ENCODE results near the gene LONP1.
"Not testable (repeated sequence)": the region's sequence is repeated elsewhere in the genome, so short reads cannot be mapped to it uniquely, and the experiment has no call there.

LONP1 gene

DNA sequence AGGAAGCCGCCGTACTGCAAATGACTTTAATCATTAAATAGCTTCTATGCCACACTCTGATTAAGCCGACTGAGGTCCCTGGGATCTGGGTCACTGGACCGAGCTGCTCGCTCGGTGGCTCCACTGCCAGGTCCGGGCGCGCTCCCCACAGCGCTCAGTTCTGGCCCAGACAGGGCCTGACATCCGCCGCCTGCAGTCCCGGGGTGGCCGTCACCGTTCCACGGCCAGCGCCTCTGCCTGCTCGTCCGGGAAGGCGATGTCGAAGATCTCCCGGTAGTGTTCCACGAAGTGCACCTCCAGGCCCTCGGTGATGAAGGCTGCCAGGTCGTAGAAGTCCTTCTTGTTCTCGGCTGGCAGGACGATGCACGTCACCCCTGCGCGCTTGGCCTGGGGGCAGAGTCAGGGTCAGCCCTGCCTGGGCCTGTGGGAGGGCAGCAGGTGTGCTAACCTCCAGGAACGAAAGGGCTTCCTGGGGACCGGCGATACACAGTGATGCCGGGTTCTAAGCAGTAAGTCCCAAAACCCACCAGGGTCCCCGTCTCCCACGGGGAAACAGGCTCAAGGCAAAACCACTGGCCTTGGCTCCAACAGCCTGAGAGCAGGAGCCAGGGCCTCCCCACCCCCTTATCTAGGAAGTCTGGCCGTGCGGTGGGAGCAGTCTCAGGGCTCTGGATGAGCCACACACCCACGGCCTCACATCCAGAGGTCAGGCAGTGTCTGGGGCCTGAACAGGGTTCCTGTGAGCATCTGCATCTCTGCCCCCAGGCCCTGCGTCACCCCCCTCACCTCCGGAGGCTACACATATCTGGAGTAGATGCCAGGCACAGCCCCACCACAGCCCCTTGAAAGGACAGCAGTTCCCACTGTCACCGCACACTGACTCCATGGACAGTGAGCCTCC, 27.9 kb downstream of the LONP1 start:
- peak; percentile 42 for DNase-seq

DNA sequence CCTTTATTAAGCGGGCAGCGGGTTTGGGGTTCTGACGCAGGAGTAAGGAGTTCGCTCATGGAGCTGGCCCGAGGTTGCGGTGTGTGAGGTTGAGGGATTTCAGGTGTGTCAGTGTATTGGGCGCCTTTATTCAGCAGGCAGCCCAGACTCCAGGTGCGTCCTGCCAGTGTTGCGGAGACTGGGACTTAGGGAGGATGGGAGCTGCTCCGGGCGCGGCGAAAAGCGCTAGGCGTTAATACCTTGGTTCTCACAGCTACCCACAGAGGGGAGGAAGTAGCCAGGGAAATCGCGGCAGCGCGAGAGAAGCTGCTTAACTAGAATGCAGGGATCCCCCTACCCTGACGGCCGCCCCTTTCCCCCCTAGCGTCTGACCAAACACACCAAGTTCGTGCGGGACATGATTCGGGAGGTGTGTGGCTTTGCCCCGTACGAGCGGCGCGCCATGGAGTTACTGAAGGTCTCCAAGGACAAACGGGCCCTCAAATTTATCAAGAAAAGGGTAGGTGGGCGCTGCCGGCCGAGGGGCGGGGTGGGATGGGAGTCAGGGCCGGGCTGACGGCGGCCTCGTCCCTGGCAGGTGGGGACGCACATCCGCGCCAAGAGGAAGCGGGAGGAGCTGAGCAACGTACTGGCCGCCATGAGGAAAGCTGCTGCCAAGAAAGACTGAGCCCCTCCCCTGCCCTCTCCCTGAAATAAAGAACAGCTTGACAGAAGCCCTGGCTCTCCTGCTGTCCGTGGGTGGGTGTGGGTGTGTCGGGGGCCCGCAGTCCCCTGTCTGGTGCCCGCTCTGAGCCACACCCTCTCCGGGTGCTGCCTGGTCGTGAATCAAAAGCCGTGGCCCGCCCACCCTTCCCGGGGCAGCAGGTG, 28.8 kb downstream of the LONP1 start:
- peak; percentile 78 for DNase-seq

DNA sequence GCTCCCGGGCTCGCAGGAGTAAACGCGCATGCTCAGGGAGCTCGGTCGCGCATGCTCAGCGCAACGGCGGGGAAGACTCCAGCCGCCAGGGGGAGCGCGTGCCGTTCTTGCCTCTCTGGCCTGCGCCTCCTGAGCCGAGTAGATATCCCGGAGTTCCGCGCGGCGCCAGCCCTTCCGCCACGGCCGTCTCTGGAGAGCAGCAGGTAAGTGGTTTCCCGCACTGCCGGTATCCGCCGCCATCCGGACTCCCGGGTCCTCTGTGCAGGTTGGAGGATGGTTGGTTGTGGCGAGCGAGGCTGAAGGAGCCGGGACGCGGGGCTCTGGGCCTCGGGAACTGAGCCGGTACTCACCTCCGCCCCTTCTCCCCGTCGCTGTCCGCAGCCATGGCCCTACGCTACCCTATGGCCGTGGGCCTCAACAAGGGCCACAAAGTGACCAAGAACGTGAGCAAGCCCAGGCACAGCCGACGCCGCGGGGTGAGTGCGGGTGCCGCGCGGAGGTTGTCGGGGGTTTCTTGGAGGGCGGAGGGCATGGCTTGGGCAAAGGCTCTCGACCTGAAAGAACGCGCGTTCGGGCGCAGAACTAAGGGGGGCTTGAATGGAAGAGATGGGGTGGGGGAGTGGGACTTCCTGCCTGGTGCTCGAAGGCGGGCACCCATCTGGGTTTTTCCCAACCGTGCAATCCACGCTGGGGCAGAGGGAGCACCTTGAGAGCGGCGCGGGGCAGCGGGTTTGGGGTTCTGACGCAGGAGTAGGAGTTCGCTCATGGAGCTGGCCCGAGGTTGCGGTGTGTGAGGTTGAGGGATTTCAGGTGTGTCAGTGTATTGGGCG, 29.6 kb downstream of the LONP1 start, which contains the start of gene RPL36:
Gene RPL36 (plus strand): TSS at position 171 of the 830 bp plus-strand sequence. CDS start 213 bp downstream, at position 384.
- peak; percentile 98 for DNase-seq

DNA sequence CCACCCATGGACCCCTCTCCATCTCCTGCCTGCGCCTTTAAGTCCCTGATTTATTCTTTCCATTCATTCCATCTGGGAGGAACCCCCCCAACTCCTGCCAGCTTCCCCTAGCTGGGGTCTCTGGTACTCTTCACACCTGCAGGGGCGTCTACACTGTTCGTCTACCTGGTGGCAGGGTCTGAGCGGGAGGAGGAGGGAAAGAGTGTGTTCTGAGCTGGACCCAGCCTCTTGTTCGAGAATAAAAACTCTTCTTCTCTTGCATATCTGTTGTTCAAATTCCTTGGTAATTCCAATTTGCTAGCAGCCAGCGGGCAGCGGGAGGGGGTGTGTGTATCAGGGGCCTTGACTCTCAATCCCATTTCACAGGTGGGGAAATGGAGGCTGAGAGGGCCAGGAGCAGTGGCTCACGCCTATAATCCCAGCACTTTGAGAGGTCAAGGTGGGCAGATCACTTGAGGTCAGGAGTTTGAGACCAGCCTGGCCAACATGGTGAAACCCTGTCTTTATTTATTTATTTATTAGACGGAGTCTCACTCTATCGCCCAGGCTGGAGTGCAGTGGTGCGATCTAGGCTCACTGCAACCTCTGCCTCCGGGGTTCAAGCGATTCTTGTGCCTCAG, 31.6 kb downstream of the LONP1 start:
- DNase-seq = not testable (repeated sequence)

DNA sequence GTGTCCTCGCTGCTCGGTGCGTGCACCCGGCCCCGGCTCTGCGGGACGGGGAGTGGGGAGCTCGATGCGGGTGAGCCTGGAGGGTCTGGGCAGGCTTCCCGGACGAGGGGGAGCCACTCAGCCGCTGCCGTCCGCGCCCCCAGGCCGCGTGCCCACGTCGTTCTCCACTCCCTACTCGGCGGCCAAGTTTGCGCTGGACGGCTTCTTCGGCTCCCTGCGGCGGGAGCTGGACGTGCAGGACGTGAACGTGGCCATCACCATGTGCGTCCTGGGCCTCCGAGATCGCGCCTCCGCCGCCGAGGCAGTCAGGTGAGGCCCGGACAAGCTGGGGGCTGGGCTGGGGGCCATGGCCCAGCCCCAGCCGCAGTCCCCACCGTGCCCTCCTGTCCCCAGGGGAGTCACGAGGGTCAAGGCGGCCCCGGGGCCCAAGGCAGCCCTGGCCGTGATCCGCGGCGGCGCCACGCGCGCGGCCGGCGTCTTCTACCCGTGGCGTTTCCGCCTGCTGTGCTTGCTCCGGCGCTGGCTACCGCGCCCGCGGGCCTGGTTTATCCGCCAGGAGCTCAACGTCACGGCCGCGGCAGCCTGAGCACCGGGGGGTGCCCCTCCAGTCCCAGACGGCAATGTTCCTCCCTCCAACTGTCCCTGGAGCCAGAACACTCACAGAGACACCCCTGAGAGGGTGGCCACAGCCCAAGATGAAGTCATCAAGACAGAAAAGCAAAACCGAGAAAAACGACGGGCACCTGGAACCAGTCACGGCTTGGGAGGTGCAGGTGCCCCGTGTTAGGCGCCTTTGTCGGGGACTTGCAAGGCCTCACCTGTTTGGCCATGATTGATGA, 32.4 kb downstream of the LONP1 start:
- no peak for DNase-seq

DNA sequence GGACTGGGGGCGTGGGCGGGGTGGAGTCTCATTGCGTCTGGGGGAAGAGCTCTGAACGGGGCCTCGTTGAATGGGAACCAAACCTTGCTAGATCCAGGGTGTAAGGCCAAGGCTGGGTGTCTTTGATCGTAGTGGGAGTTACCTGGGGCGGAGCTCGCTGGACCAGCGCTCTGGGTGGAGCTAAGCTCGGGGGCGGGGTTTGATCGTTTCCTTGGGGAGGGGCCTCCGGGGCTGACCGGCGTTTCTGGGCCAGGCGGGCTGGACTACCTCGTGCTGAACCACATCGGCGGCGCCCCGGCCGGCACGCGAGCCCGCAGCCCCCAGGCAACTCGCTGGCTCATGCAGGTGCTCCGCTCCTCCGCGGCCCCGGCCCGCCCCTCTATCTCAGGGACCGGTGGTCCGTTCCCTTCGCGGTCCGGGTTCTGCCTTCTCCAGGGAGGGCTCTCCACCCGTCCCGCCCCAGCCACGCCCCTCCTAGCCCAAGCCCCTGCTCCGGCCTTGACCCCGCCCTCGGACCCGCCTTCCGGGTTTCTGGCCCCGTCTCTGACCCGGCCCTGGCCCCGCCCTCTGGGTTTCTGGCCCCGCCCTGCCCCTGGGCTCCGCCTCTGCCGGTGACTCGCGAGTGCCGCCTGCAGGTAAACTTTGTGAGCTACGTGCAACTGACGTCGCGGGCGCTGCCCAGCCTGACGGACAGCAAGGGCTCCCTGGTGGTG, 33.1 kb downstream of the LONP1 start:
- peak; percentile 98 for DNase-seq

DNA sequence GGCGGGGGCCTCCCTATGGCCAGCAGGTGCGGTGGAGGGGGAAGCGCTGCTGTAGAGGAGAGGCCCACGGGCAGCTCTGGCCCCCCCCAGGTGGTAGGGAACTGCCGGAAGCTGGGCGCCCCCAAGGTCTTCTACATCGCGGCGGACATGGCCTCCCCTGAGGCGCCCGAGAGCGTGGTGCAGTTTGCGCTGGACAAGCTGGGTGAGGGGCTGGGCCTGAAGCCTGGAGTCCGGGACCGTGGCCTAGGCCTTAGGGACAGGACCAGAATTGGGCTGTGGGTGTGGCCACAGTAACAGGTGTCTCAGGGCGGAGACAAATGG, 33.7 kb downstream of the LONP1 start:
- DNase-seq = no peak

DNA sequence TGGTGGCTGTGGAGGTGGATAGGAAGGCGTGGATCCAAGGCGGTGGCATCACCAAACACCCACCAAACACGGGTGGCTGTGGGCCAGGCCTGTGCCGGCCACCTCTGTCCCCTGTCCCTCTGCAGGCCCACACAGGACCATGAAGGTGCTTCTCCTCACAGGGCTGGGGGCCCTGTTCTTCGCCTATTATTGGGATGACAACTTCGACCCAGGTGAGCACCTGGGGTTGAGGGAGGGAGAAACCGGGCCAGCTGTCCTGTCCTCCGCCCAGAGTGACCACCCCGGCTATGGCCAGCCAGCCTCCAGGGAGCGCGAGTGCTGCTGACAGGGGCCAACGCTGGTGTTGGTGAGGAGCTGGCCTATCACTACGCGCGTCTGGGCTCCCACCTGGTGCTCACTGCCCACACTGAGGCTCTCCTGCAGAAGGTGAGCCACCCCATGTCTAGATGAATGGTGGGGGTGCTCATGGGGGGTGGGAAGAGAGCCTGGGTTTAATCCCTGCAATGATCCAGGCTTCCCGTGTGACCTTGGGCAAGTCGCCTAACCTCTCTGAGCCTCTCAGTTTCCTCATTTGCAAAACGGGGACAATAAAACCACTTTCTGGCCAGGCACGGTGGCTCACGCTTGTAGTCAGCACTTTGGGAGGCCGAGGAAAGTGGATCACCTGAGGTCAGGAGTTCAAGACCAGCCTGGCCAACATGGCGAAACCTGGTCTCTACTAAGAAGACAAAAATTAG, 35.1 kb downstream of the LONP1 start:
- DNase-seq = no peak

DNA sequence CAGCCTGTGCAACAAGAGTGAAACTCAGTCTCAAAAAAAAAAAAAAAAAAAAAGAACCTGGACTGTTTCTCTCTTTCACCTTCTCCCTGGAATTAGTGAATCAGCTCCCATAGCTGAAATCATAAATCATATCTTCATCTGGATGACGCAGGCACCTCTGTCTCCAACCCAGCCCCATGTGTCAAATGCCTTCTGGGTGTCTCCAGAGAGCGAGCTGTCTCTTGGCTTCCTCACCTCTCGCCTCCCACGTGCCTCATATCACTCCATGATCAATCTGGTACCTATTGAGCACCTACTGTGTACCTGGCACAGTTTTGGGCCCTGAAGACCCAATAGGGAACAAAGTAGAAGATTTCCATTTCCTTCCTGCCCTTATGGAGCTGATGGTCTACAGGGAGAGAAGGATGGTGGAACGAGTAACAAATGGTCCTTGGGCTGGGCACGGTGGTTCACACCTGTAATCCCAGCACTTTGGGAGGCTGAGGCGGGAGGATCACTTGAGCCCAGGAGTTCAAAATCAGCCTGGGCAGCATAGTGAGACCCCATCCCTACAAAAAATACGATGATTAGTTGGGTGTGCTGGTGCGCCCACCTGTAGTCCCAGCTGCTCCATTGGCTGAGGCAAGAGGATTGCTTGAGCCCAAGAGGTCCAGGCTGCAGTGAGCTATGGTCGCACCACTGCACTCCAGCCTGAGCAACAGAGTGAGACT, 36.6 kb downstream of the LONP1 start:
- DNase-seq = no peak

DNA sequence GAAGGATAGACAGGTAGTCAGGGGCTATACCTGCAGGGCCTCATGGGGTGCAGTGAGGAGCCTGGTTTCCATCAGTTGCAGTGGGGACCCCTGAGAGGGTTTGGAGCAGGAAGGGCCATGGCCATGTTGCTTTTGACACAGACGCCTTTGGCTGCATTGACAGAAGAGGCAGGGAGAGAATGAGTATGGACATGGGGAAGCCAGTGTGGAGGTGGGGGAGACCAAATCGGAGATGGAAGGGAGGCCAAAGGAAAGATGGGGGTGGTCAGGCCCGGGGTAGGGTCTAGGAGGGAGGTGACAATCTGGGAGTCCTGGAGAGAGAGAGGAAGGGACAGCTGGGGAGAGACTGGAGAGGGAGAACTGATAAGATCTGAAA, 37.9 kb downstream of the LONP1 start:
- DNase-seq = no peak

DNA sequence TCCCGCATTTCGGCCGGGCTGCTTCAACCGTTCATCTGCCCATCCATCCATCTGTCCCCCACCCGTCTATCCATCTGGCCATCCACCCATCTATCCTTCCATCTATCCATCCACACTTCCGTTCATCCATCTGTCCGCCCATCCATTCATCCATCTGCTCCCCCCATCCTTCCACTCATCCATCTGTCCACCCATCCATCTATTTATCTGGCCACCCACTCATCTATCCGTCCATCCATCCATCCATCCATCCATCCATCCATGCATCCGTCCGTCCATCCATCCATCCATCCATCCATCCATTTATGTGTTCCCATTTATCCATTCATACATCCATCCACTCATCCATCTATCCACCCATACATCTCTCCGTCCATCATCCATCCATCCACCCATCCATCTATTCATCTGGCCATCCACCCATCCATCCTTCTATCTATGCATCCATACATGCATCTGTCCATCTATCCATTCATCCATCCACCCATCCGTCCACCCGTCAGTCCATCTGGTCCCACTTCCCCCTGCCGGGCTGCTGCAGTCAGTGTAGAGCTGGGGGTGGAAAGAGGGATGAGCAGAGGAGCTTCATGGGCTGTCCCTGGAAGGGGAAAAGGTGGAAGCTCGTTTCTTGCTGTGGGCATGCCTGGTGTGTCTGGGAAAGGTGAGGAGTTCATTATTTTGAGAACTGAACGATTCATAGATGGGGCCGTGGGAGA, 38.4 kb downstream of the LONP1 start:
- DNase-seq = no peak

DNA sequence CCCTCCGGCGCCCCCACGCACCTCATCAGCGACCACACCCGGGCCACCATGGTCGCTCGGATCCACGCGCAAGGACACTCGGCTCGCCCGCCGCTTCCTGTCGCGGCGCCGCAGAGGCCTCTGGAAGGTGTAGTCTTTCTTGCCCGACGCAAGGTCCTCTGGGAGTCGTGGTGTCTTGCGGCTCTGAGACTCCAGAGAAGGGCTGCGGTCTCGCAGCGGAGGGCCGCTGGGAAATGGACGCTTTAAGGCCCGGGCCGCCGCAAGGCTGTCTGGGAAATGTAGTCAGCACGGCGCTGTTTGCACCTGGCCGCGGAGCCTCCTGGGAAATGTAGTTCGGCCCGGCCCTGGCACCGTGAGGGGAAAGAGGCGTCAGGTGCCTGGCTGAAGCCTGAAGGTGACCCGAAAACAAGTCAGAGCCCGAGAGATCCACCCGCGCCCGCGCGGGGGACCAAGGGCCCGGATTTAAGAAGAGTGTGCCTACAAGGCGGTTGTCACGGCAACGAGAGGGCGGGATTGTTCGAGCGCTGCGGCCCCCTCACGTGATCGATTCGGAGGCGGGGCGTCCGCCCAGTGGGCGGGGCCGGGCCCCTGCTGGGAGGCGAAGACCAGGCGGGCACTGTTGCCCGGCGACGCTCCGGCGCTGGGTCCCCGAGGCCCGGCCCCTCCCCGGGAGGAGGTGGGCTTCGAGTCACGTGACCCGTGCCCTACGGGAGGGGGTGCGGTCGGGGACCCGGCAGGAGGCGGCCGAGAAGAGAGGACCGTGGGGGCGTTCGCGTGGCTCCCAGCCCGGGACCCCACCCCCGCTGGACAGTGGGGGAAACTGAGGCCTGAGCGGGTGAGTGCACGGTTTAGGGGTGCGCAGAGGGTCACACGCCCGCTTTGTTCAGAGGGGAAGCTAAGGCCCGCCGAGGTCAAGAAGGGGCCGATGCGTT, 39.2 kb downstream of the LONP1 start, which contains the start of the genes HSD11B1L and MICOS13:
Gene HSD11B1L (plus strand): TSS at position 591 of the 932 bp plus-strand sequence. CDS start 3,806 bp downstream, outside the sequence.
Gene MICOS13 (minus strand): TSS at position 80 of the 932 bp plus-strand sequence. CDS start 30 bp downstream, at position 50.
- DNase-seq = peak; percentile 99

DNA sequence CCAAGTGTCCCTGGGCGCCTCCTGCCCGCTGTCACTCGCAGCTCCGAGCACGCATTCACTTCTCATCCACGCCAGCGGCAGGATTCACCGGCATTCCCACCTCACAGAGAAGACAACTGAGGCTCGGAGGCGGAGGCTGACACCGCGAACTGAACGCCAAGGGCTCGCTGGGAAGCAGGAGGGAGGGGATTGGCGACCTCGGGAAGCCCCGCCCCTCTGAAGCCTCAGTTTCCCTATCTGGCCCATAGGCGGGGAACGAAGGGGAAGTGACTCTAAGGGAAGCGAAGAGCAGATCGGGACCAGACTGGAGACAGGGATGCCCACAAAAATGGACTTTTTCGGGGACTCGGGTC, 39.9 kb downstream of the LONP1 start:
- DNase-seq = no peak

DNA sequence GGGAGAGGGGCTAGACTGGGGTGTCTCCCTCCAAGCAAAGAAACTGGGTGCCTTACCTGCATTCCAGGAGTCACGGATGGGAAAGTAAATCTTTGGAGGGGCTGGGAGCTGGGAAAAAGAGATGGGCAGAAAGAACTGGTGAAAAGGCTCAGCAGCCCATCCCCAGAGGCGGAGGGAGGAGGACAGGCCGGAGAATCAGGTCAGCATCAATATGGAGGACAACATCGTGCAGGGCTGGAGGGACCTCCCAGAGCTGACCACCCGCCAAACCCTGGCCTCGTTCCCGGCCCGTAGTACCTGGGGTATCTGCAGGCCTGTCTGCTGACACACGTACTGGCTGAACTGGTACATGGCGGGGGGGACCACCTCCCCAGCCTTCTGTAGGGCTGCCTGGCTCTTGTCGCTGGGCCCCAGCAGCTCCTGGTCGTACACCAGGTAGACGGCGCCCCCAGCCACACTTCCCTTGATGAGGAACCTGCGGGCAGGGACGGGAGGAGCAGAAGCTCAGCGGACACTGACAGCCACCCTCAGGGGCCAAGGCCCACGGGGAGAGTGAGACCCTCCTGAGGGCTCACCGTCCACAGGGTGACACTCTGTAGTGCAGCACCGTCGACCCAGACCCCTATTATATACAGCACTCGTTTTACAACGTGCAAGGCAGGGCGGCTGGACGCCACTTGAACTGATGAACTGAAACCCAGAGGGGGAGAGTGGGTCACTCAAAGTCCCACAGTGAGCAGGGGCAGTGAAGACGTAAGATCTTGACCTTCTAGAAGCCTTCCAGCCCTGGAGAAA, 40.5 kb downstream of the LONP1 start:
- no peak for DNase-seq

DNA sequence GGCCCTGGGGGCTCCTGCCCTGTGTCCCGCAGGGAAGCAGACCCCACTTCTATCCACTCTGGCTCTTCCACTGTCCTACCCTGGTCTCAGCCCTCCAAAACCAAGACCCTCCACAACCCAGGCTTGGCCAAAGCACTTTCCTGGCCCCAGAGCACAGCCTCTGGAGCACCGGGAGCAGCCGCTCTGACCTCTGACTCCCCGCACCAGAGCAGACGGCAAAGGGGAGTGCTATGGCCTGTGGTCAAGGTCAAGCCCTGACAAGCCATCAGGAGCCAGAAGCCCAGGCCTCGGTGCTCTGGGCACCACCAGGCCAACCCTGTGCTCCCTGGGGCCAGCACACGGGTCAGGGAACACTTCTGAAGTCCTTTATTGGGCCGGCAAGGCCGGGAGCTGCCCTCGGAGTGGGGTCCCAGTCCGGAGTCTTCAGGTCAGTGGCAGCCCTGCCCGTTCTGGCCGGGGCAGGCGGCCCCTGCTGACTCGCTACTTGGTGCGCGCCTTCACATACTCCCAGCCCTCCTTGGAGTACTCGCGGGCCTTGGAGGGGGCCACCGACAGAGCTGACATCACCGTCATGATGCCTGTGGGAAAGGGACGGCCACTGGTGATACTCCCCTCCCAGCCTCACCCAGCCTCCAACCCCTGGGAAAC, 41.8 kb downstream of the LONP1 start:
- no peak for DNase-seq

DNA sequence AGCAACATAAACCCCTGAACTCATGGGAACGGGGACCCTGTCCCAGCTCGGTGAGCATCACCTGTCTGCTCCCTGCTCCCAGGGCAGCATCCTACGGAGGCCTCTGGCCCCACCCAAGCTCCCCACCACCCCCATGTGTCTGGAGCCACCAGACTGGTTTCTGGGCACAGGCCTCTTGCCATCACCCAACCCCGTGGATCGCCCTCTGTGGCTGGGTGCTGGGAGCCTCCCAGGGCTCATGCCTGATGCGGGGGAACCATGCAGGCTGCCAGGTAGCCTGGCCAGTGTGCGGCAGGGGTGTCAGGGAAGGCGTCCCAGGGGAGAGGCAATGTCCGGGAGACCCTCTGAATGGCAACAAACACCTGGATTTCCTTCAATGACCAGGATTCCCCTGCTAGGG, 42.4 kb downstream of the LONP1 start:
- no peak for DNase-seq
